GM21737 (cell line): Measurements from ENCODE around the gene SPATA16.
"Not testable (repeated sequence)": the region's sequence is repeated elsewhere in the genome, so short reads cannot be mapped to it uniquely, and the experiment has no call there.

Experiments used
- ATAC-seq: cut with Tn5 transposase; IDR thresholded peaks from one replicate; pipeline ENCODE4 v1.9.1; 2021; ENCODE audit warnings: mild to moderate bottlenecking, moderate library complexity; ENCODE audit not compliant: unreplicated experiment

Gene SPATA16

GRCh38 chr3:172904711-172905373, 236.2 kb downstream of the SPATA16 start:
- ATAC-seq = no peak

GRCh38 chr3:172903642-172904320, 237.3 kb downstream of the SPATA16 start:
- ATAC-seq = no peak

GRCh38 chr3:172892158-172892557, 248.9 kb downstream of the SPATA16 start:
- ATAC-seq = no peak

- no peak for ATAC-seq
Observed at GRCh38 chr3:172885704-172886103, 255.3 kb downstream of the SPATA16 start.

- no peak for ATAC-seq
Observed at GRCh38 chr3:172882563-172882962, 258.5 kb downstream of the SPATA16 start.

GRCh38 chr3:172879381-172879780, 261.7 kb downstream of the SPATA16 start:
- ATAC-seq = not testable (repeated sequence)

GRCh38 chr3:172877011-172877410, 264.0 kb downstream of the SPATA16 start:
- ATAC-seq = no peak

- no peak for ATAC-seq
Observed at GRCh38 chr3:172876297-172876696, 264.7 kb downstream of the SPATA16 start.

GRCh38 chr3:172875039-172875438, 266.0 kb downstream of the SPATA16 start:
- no peak for ATAC-seq

GRCh38 chr3:172869784-172870518, 271.1 kb downstream of the SPATA16 start:
- no peak for ATAC-seq

- no peak for ATAC-seq
Observed at GRCh38 chr3:172869368-172869771, 271.7 kb downstream of the SPATA16 start.

GRCh38 chr3:172868582-172869200, 272.3 kb downstream of the SPATA16 start:
- ATAC-seq = no peak

- ATAC-seq = not testable (repeated sequence)
Observed at GRCh38 chr3:172866726-172867350, 274.2 kb downstream of the SPATA16 start.

GRCh38 chr3:172859041-172859440, 282.0 kb downstream of the SPATA16 start:
- ATAC-seq = no peak

GRCh38 chr3:172856795-172857742, 284.0 kb downstream of the SPATA16 start:
- ATAC-seq = no peak

GRCh38 chr3:172855037-172855436, 286.0 kb downstream of the SPATA16 start:
- ATAC-seq = no peak

GRCh38 chr3:172853921-172854666, 286.9 kb downstream of the SPATA16 start:
- ATAC-seq = no peak

- no peak for ATAC-seq
Observed at GRCh38 chr3:172853005-172853404, 288.0 kb downstream of the SPATA16 start.

- no peak for ATAC-seq
Observed at GRCh38 chr3:172848910-172849309, 292.1 kb downstream of the SPATA16 start.
